ENCODE measurements around the gene COL20A1.

GRCh38 chr20:63356511-63356910 is 63.5 kb downstream of the COL20A1 start:
- TF ChIP-seq CTCF (IDR thresholded peaks at IDR 0.05 in 8 of 11, conservative IDR thresholded peaks at IDR 0.05 in 3 of 11) (no peak), POLR2A (IDR thresholded peaks at IDR 0.05) (no peak)

All from spleen (tissue), 7 donors.